BE2C (cell line): ENCODE data around the gene CHRNA7. TPM values are rescaled to one million over a fixed set of nuclear protein-coding genes. Genes with fewer than 3 reads are reported as not detected.
A peak's percentile ranks its signal among the peaks of the same experiment; 100 is the strongest.

Experiments used
- DNase-seq: peaks from one replicate; pipeline ENCODE4 v3.0.0-alpha.2; 2020
- H3K27me3 ChIP-seq: fragments of 250-450 bp; sonication (Bioruptor Pico); 2 replicates; pipeline ENCODE4 v1.5.1; 2020; ENCODE audit warnings: mild to moderate bottlenecking
- H3K36me3 ChIP-seq: fragments of 250-450 bp; sonication (Bioruptor Pico); 2 replicates; pipeline ENCODE4 v1.5.1; 2020; ENCODE audit warnings: mild to moderate bottlenecking
- H3K4me1 ChIP-seq: fragments of 250-450 bp; sonication (Bioruptor Pico); 2 replicates; pipeline ENCODE4 v1.5.1; 2020
- H3K4me3 ChIP-seq: 2 replicates; pipeline ENCODE4 v1.5.1; 2011; ENCODE audit warnings: low read depth, low read length
- H3K9me3 ChIP-seq: fragments of 250-450 bp; sonication (Bioruptor Pico); 2 replicates; pipeline ENCODE4 v1.5.1; 2020
- polyA plus RNA-seq: library from polyadenylated mRNA; unstranded; fragments of >200 nt; gene quantifications from one replicate; pipeline ENCODE4 v1.2.1, GENCODE V29; 2012; ENCODE audit warnings: low read depth, missing spikeins; ENCODE audit not compliant: insufficient read length, insufficient read depth
- TF ChIP-seq, protein P1 (sequence below): IDR thresholded peaks from 2 replicates; pipeline ENCODE4 v1.5.1; 2012; ENCODE audit warnings: mild to moderate bottlenecking, low read depth, low read length

The CHRNA7 gene
- 39.7 TPM for polyA plus RNA-seq

DNA sequence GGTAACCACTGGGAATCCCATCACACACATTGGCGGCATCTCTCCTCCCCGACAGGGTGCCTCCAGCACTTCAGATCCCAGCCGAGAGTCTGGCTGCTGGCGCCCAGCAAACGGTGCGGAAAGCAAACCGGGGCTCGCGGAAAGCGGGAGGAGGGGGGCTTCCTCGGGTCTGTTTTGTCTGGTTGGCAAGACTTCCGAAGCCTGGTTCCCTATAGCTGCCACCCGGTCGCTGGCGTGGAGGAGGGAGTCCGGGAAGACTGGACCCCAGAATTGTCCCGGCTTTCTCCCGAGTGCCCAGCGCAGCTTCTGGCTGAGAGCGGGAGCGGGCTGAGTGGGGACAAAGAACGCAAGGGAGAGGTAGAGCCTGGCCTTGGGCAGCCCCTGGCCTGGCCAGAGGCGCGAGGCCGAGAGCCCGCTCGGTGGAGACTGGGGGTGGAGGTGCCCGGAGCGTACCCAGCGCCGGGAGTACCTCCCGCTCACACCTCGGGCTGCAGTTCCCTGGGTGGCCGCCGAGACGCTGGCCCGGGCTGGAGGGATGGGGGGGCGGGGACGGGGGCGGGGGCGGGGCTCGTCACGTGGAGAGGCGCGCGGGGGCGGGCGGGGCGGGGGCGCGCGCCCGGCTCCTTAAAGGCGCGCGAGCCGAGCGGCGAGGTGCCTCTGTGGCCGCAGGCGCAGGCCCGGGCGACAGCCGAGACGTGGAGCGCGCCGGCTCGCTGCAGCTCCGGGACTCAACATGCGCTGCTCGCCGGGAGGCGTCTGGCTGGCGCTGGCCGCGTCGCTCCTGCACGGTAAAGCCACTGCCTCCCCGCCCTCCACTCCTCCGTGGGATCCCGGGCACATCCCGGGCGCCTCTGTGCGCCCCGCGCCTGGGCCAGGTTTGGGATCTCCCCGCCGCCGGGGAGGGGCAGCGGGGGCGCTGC, at the start of gene CHRNA7:
TSS of gene CHRNA7 (plus strand) at position 654 of the 920 bp plus-strand sequence. CDS start at position 734, 80 bp downstream.
- no peaks in the 10 kb centered on the region for H3K9me3 ChIP-seq
- DNase-seq = peak; percentile 87
- H3K27me3 ChIP-seq = no peaks in the 10 kb centered on the region
- no peaks in the 10 kb centered on the region for H3K4me1 ChIP-seq
- peaks cover 15% of the 10 kb centered on the region for H3K36me3 ChIP-seq
- TF ChIP-seq, protein P1, sequence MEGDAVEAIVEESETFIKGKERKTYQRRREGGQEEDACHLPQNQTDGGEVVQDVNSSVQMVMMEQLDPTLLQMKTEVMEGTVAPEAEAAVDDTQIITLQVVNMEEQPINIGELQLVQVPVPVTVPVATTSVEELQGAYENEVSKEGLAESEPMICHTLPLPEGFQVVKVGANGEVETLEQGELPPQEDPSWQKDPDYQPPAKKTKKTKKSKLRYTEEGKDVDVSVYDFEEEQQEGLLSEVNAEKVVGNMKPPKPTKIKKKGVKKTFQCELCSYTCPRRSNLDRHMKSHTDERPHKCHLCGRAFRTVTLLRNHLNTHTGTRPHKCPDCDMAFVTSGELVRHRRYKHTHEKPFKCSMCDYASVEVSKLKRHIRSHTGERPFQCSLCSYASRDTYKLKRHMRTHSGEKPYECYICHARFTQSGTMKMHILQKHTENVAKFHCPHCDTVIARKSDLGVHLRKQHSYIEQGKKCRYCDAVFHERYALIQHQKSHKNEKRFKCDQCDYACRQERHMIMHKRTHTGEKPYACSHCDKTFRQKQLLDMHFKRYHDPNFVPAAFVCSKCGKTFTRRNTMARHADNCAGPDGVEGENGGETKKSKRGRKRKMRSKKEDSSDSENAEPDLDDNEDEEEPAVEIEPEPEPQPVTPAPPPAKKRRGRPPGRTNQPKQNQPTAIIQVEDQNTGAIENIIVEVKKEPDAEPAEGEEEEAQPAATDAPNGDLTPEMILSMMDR = no peak
- H3K4me3 ChIP-seq = peak within 1 kb of the TSS; percentile 83

- TF ChIP-seq, protein P1 = no peak
- Histone ChIP-seq H3K36me3 (no peaks in the 10 kb centered on the region), H3K4me3 (no peak overlapping the region)
Measured at GRCh38 chr15:31985607-31986006, 44.7 kb upstream of the CHRNA7 start.

GRCh38 chr15:31993062-31993461, 37.3 kb upstream of the CHRNA7 start:
- Histone ChIP-seq H3K27me3 (no peaks in the 10 kb centered on the region), H3K9me3 (no peaks in the 10 kb centered on the region), H3K4me1 (no peaks in the 10 kb centered on the region), H3K36me3 (no peaks in the 10 kb centered on the region), H3K4me3 (no peak overlapping the region)
- no peak for DNase-seq
- TF ChIP-seq, protein P1 = no peak

More at GRCh38 chr15:31985607-31986006, 44.7 kb upstream of the CHRNA7 start:
- no peaks in the 10 kb centered on the region for H3K27me3 ChIP-seq
- DNase-seq = no peak
- no peaks in the 10 kb centered on the region for H3K9me3 ChIP-seq
- H3K4me1 ChIP-seq = no peaks in the 10 kb centered on the region; the same call in none of the 2 replicates

DNA sequence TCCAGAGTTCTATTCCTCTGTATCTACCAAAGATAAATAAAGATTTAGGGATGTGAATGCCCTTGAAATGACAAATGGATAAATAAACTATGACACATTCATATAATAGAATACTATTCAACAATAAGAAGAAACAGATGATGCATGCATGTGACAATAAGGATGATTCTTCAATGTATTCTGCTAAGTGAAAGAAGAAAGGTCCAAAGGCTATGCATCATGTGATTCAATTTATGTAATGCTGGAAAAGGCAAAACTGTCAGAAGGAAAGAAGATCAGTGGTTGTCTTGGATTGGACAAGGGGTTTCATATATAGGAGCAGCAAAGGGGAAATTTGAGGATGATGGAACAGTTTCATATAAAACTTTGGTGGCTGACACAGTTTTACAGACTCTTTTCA, 32.6 kb upstream of the CHRNA7 start:
- Histone ChIP-seq H3K27me3 (no peaks in the 10 kb centered on the region), H3K4me1 (no peaks in the 10 kb centered on the region), H3K9me3 (no peaks in the 10 kb centered on the region), H3K4me3 (no peak overlapping the region), H3K36me3 (no peaks in the 10 kb centered on the region)
- no peak for DNase-seq
- TF ChIP-seq, protein P1 = no peak

- no peak for DNase-seq
- Histone ChIP-seq H3K4me1 (no peaks in the 10 kb centered on the region), H3K9me3 (no peaks in the 10 kb centered on the region), H3K27me3 (no peaks in the 10 kb centered on the region), H3K4me3 (no peak overlapping the region), H3K36me3 (no peaks in the 10 kb centered on the region)
- TF ChIP-seq, protein P1 = peak; percentile 9; the same call in 1 of the 2 replicates
Measured at GRCh38 chr15:32003558-32003957, 26.8 kb upstream of the CHRNA7 start.

- no peaks in the 10 kb centered on the region for H3K36me3 ChIP-seq
- DNase-seq = no peak
- H3K9me3 ChIP-seq = no peaks in the 10 kb centered on the region
- TF ChIP-seq, protein P1 = no peak
- no peak overlapping the region for H3K4me3 ChIP-seq
- no peaks in the 10 kb centered on the region for H3K27me3 ChIP-seq
- no peaks in the 10 kb centered on the region for H3K4me1 ChIP-seq
Measured at GRCh38 chr15:32004249-32004648, 26.1 kb upstream of the CHRNA7 start.
